Midbrain (tissue), 1 donor: ENCODE measurements around the gene PLEKHA7.
A peak's percentile ranks its signal among the peaks of the same experiment; 100 is the strongest.

Experiments used
- DNase-seq: peaks from one replicate; lab custom pipeline; 2025; lab: John Stamatoyannopoulos, UW

PLEKHA7 gene

DNA sequence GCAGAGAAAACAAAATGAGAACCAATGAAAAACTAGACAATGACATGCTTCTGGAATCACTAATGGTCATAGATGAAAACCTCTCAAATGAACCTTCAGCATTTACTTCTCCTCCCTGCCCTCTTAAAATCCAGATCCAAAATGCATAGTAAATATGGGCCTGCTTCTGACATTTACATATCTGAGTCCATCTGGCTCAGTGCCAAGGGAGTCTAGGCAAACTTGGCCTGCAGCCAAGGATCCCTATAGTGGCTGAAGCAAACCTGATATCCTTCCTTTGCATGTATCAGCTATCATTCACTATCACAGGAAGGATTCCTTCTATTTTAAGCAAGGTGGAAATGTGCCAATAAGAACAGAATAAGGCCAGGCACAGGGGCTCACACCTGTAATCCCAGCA is 170.9 kb downstream of the PLEKHA7 start:
- no peak for DNase-seq

DNA sequence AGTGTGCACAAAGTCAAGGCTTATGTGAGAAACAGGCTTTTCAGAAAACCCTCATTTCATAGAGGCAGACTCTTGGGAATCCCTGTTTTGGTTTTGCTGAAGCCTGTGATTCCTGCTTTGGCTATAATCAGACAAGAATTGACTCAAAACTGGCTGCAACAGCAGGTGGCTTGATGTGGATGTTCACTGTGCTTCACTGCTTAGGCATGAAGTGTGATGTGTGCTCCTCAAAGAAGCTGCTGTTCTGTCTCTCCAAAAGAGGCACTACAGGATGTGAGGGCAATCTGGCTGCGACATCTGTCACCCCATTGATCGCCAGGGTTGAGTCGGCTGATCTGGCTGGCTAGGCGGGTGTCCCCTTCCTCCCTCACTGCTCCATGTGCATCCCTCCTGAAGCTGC is 172.2 kb downstream of the PLEKHA7 start:
- DNase-seq, result no peak

DNA sequence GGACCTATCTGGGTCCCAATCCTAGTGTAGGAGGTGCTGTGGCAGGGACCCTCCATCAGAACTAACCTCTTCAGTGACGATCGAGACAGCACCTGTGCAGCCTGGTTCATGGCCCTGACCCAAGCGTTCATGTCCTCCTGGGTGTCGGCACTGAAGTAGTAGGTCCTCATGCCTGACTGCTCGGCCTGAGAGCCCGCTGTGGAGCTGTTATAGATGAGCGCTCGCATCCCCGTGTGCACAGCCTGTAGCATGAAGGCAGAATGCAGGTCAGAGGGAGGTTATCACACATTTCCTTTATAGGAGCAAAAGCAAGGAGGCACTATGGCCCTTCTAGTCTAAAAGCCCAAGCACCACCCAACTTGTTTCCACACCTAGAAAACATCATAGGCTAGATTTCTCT is 172.7 kb downstream of the PLEKHA7 start:
- DNase-seq, result no peak

GRCh38 chr11:16840951-16841350 is 173.3 kb downstream of the PLEKHA7 start:
- DNase-seq, result no peak

DNA sequence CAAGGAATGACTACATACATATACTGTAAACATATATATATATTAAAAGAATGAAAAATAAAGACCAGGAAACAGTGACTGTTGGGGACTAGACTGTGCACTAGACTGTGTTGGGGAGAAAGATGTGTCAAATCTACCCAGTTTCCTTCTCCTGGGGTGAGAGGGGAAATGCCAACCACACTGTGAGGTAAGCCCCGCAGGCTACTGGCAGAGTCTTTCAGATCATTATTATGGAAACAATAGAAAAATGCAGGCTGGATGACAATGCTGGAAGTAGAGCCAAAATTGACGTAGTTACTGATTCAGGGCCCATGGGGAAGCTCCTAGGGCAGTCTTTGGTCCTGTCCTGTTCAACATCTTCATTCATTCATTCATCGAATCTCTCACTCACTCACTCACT is 174.4 kb downstream of the PLEKHA7 start:
- DNase-seq, result no peak

- no peak for DNase-seq
Observed at GRCh38 chr11:16834384-16834783, 179.8 kb downstream of the PLEKHA7 start.

DNA sequence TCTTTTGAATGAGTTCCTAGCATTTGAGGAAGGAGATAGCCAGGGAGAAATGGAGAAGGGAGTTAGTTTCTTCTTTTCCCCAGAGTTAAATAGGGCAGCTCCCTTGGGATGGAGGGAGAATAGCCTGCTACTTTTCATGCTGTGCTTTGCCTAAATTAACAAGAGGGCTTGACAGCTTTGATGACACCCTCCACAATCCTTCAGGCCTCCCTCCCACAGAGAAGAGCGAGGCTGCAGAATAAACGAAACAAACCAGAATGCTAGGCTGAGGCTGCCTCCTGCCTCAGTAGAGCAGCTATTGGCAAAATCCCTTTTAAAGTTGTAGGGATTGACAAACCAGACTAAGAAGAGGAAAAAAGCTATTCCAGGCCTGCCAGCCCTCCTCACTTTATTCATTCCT is 181.2 kb downstream of the PLEKHA7 start:
- DNase-seq, result no peak

- no peak for DNase-seq
Observed at GRCh38 chr11:16832193-16832539, 182.0 kb downstream of the PLEKHA7 start.

GRCh38 chr11:16831316-16832192 is 182.7 kb downstream of the PLEKHA7 start:
- no peak for DNase-seq

DNA sequence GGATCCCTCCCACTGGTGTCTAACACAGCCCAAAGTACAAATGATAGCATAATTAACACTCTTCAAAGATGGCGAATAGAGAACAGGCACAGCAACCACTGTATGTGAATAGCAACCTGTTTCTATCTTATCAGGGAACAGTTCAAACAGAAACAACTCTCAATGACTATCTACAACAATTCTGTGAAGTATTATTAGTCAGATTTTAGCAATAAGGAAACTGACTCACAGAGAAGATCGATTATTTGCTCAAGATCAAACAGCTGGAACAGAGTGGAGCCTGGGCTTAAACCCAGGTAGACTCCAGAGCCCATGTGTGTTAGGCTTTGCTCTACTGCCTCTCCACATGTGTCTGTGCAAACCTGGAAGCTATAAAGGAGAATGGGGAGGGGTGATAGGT is 187.1 kb downstream of the PLEKHA7 start:
- DNase-seq, result no peak

DNA sequence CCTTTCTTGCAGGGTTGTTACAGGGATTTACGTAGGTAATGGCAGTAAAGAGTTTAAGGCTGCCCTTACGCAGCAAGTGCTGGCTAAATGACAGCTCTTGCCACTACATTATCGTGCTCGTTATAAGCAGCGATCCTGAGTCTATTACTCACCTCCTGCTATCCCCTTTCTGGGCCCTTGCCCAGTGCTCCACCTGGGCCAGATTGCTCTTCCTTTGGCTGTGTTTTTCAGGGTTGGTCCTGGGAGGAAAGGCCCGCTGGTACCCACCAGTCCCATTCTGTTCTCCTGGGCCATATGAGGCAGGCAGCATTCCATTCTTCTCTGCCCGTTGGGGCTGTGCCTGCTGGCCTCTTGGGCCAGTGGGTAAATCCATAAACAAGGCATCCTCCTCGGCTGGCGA is 188.2 kb downstream of the PLEKHA7 start:
- no peak for DNase-seq

DNA sequence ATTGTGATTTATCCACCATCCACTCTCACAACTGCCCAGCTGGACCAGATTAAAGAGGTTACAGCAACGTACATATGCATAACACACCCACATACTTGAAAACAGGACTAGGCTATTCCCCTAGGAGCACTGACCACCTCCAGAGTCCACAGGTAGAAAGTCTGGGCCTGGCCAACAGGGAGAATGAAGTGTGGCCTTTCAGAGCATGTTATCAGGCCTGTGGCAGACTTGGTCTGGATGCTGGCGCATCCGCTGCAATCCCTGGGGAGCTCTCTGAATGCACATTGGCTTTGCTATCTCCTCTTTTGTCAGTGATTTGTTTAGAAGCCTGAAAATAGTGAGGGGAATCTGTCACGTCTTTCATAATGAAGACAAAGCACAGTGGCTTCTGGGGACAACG is 189.1 kb downstream of the PLEKHA7 start:
- DNase-seq, result no peak

- DNase-seq, result peak; percentile 80
Observed at GRCh38 chr11:16820324-16821092, 193.7 kb downstream of the PLEKHA7 start.

DNA sequence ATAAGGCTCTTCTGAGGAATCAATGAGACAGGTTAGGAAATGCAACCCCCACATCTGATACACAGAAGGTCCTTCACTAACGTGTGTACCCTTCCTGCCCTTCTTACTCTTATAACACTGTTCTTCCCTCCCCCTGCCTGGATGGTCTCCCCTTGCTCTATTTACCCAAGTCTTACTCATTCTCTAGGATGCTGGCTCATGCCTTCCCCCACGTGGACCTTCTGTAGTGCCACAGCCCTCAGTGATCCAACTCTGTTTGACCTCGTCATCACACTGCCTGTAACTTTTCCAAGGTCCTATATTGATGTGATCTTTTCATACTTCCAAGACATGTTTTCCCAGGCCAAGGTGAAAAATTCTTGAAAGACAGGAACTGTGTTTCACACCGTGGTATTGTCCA is 195.9 kb downstream of the PLEKHA7 start:
- DNase-seq, result no peak

GRCh38 chr11:16817351-16817750 is 196.9 kb downstream of the PLEKHA7 start:
- DNase-seq, result peak; percentile 55

DNA sequence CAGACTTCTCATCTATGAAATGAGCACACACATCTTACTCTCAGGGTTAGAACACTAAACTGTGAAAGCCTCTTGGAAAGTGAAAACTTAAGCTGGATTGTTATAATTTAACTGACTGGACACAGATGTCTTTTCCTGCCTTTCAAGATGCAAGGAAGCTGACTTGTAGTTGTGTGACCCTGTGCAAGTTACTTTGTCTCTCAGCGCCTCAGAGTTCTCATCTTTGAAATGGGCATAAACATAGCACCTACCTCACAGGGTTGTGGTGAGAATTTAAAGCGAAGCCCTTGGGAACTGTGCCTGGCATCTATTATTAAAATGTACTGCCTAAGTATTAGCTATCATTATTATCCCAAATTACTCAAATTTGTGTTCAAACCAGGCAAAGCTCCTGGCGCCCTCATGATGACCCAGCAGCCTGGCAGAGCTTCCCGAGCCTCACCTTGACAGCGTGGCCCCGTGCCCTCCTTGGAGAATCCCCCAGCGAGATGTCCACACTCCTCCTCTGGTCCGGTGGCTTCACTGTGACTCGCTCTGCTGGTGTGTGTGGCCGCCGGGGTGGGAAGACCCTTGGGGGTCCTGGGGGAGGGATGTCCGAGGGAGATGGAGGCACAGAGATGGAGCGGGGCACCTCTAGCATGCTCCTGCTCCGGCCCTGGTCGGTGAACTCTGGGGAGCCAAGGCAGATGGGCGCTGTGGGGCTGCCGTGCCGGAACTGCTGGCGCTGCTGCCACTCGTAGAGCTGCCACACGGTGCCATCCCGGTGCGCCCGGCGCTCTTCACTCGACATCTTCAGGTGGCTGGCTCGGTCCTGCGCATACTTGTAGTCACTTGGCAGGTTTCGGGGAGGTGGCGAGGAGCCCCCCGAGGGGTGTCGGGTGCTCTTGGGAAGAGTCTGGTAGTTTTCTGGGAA is 197.6 kb downstream of the PLEKHA7 start:
- no peak for DNase-seq

DNA sequence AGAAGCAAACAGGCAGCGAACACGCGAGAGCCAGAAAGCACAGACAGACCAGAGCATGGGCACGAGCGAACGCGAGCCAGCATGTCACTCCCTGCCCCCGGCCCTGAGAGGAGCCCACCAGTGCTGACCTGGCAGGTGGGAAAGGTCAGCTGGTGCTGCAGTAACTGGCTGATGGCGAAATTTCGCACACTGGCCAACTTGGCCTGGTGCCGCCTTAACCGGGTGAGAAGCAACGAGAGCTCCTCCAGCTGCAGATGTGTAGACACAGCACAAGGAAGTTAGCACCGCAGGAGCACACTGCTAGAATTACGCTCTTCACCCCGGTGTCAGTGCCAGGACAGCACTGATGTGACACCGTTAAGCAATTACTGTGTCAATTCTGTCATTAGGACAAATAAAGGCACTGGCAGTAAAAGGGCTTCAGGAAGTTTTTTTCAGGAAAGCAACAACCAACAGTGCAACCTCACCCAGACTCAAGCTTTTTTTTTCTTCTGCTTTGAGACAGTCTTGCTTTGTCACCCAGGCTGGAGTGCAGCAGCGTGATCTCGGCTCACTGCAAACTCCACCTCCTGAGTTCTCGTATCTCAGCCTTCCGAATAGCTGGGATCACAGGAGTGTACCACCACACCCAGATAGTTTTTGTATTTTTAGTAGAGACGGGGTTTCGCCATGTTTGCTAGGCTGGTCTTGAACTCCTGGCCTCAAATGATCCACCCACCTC is 199.0 kb downstream of the PLEKHA7 start:
- DNase-seq, result peak; percentile 47

DNA sequence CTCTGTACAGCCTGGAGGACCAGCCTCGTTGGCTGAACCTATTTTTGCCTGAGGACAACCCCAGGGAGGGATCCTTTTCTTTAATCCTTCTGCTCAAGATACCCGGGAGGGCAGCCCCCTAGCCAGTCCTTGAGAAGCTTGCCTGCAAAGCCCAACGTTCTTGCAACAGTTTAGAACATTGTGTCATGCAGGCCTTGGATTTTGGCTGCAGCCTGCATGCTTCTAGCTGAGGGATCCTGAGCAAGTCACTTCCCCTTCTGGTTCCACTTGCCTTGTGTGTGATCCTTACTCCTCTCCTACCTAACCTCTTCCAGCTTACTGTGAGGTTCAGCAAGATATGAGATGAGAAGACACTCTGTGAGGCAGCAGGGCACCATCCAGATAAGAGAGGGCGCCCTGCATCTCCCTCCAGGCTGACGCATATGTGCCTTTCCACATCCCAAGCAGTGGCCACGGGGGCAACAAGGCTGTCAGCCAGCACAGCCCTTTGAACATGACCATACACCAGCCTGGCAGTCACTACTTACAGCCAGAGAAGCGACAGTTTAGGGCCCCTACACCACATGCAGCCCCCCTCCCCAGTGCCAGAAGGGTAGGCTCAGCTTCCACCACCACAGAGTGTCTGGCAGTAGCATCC is 199.7 kb downstream of the PLEKHA7 start:
- no peak for DNase-seq

DNA sequence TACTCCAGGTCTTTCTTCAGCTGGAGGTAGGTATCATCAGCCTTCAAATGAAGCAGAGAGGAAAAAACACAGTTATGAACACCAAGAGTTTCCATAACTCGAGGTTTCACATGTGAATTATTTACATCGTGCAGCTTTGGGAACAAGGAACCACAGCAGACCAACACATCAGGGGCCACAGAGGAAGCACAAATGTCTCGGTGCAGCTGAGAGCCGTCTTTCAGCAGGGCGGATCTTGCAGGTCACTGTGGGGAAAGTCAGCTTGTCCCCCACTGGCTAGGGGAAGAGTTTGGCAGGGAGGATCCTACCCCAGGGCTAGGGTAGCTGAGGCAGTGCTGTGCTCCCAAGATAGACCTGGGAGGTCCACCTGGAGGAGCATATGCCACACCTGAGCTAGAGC is 201.1 kb downstream of the PLEKHA7 start:
- DNase-seq, result no peak

DNA sequence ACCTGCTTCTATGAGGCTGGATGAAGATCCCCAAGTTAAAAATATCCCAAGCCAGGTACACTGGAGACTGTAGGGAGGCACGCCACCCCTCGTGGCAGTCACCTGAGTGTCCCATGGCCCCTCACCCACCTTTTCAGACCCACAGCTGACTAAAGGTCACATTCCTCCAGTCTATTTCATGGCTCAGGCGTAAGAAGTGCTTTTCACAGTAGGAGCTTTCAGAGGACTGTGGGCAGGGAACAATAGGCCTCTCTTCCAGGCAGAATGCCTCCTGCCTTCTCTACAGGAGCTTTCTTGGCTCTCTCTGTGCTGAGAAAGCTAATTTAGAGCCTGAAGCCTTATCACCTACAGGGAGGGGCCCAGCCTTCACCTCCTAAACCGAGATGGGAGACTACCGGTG is 201.9 kb downstream of the PLEKHA7 start:
- peak; percentile 45 for DNase-seq
